HCT116 (cell line): ENCODE data around the gene GLB1L. TPM values are rescaled to one million over a fixed set of nuclear protein-coding genes. Genes with fewer than 3 reads are reported as not detected.

Experiments
- ATAC-seq: fragments of 200-7000 bp; cut with Tn5 transposase; 2 replicates; pipeline ENCODE4 v1.9.1; 2020; ENCODE audit warnings: mild to moderate bottlenecking, moderate library complexity
- BruUV-seq: library from RNA; stranded (reverse); fragments of 400-500 nt; replicated peaks from 2 replicates; lab custom pipeline; 2021; lab: Mats Ljungman, UMichigan
- CTCF ChIA-PET: fragments of 300-600 bp; sonication (Branson Sonifier 250); formaldehyde crosslinking; loops from one replicate; lab custom pipeline; 2021; ENCODE audit warnings: antibody characterized with exemption; lab: Charles Lee
- POLR2A ChIA-PET: fragments of 300-600, 350-600 bp; sonication (Branson Sonifier 250); formaldehyde crosslinking; loops from one replicate; lab custom pipeline; 2021; ENCODE audit warnings: antibody characterized with exemption; lab: Charles Lee
- RAD21 ChIA-PET, 2 experiments: fragments of 300-600 bp; sonication (Branson Sonifier 250); formaldehyde crosslinking; loops; one replicate each; lab custom pipeline; 2023; ENCODE audit warnings: low total read pairs in 2 of 2; ENCODE audit not compliant: uncharacterized antibody in 2 of 2, unreplicated experiment in 2 of 2, low non-redundant PET in 1 of 2; lab: Charles Lee
- DNase-seq: peaks from one replicate; pipeline ENCODE4 v3.0.0-alpha.2; 2010; ENCODE audit warnings: low read depth, low spot score
- H2AFZ ChIP-seq: fragments of 200-600 bp; shearing (Covaris generic), sonication (generic); 2 replicates; pipeline ENCODE4 v1.6.1; 2017; ENCODE audit warnings: low read depth, mixed run types, mixed read lengths, antibody characterized with exemption, low read length; ENCODE audit not compliant: poor library complexity, severe bottlenecking
- H3K27ac ChIP-seq: 2 replicates; pipeline ENCODE4 v1.5.1; 2012; ENCODE audit warnings: low read depth, low read length
- H3K27me3 ChIP-seq: fragments of 200-600 bp; sonication (generic); 2 replicates; pipeline ENCODE4 v1.6.1; 2016; ENCODE audit warnings: mixed run types, low read length, mixed read lengths; ENCODE audit not compliant: insufficient read depth
- H3K36me3 ChIP-seq, 2 experiments: fragments of 200-500 bp in 1 of 2; fragments of 200-600 bp in 1 of 2; sonication (Bioruptor generic) in 1 of 2; sonication (generic) in 1 of 2; 2 replicates each; pipeline versions ENCODE4 v1.5.1 to v1.6.1; 2014 to 2016; ENCODE audit warnings: low read length in 2 of 2, inconsistent platforms in 1 of 2, mixed read lengths in 1 of 2, mixed run types in 1 of 2; ENCODE audit not compliant: insufficient read depth in 2 of 2, control insufficient read depth in 1 of 2
- H3K4me1 ChIP-seq, 2 experiments: fragments of 200-600 bp in 1 of 2; sonication (generic) in 1 of 2; 2 replicates each; pipeline versions ENCODE4 v1.5.1 to v1.6.1; 2012 to 2017; ENCODE audit warnings: low read length in 2 of 2, inconsistent platforms in 1 of 2, mild to moderate bottlenecking in 1 of 2, mixed read lengths in 1 of 2, mixed run types in 1 of 2, moderate library complexity in 1 of 2; ENCODE audit not compliant: insufficient read depth in 2 of 2, control insufficient read depth in 1 of 2
- H3K4me2 ChIP-seq: fragments of 200-600 bp; sonication (generic); 2 replicates; pipeline ENCODE4 v1.6.1; 2017; ENCODE audit warnings: mixed run types, low read length, mixed read lengths
- H3K4me3 ChIP-seq, 2 experiments: fragments of 200-600 bp in 1 of 2; sonication (generic) in 1 of 2; replicated peaks in 1 of 2; 2 replicates each; pipeline ENCODE4 v1.5.1; 2011 to 2016; ENCODE audit warnings: low read length in 2 of 2, control low read depth in 1 of 2, low read depth in 1 of 2, mild to moderate bottlenecking in 1 of 2, mixed read lengths in 1 of 2, mixed run types in 1 of 2
- H3K79me2 ChIP-seq: fragments of 200-600 bp; sonication (generic); 2 replicates; pipeline ENCODE4 v1.6.1; 2017; ENCODE audit warnings: mild to moderate bottlenecking, mixed run types, low read length, moderate library complexity, mixed read lengths; ENCODE audit not compliant: insufficient read depth
- H3K9ac ChIP-seq: fragments of 200-600 bp; sonication (generic); 2 replicates; pipeline ENCODE4 v1.6.1; 2016; ENCODE audit warnings: low read length, mixed read lengths
- H3K9me2 ChIP-seq: fragments of 200-600 bp; sonication (generic), shearing (Covaris generic); 2 replicates; pipeline ENCODE4 v1.6.1; 2017; ENCODE audit warnings: mixed run types, mild to moderate bottlenecking, moderate library complexity; ENCODE audit not compliant: insufficient read depth
- H3K9me3 ChIP-seq, 2 experiments: fragments of 200-500 bp in 1 of 2; fragments of 200-600 bp in 1 of 2; sonication (Bioruptor generic) in 1 of 2; sonication (generic) in 1 of 2; 2 replicates each; pipeline ENCODE4 v1.6.1; 2014 to 2017; ENCODE audit warnings: low read length in 2 of 2, mixed read lengths in 2 of 2, inconsistent platforms in 1 of 2, low read depth in 1 of 2, mild to moderate bottlenecking in 1 of 2, mixed run types in 1 of 2, moderate library complexity in 1 of 2; ENCODE audit not compliant: control insufficient read depth in 1 of 2, insufficient read depth in 1 of 2
- H4K20me1 ChIP-seq: fragments of 200-600 bp; sonication (generic), shearing (Covaris generic); 2 replicates; pipeline ENCODE4 v1.6.1; 2017; ENCODE audit warnings: mixed run types, mild to moderate bottlenecking, moderate library complexity; ENCODE audit not compliant: insufficient read depth
- ATF3 ChIP-seq: IDR thresholded peaks from 2 replicates; pipeline ENCODE4 v1.6.1; 2012
- CBX3 ChIP-seq: IDR thresholded peaks from 2 replicates; pipeline ENCODE4 v1.6.1; 2012; ENCODE audit warnings: low read depth
- CTCF ChIP-seq, 3 experiments: fragments of 200-600 bp in 1 of 3; sonication (generic) in 1 of 3; IDR thresholded peaks in 2 of 3; conservative IDR thresholded peaks in 1 of 3; 2 replicates each; pipeline ENCODE4 v1.5.1; 2012 to 2017; ENCODE audit warnings: low read depth in 2 of 3, low read length in 2 of 3, antibody characterized with exemption in 1 of 3, borderline replicate concordance in 1 of 3, control low read depth in 1 of 3, mild to moderate bottlenecking in 1 of 3, mixed read lengths in 1 of 3, mixed run types in 1 of 3, moderate library complexity in 1 of 3; ENCODE audit not compliant: insufficient read depth in 1 of 3
- EGR1 ChIP-seq: IDR thresholded peaks from 2 replicates; pipeline ENCODE4 v1.6.1; 2012; ENCODE audit warnings: low read depth
- ELF1 ChIP-seq: IDR thresholded peaks from 2 replicates; pipeline ENCODE4 v1.6.1; 2012; ENCODE audit warnings: low read depth, borderline replicate concordance
- EZH2 ChIP-seq: fragments of 200-600 bp; sonication (generic); IDR thresholded peaks from 2 replicates; pipeline ENCODE4 v1.6.1; 2017; ENCODE audit warnings: antibody characterized with exemption, mixed run types
- EZH2phosphoT487 ChIP-seq: fragments of 200-600 bp; IDR thresholded peaks from 2 replicates; pipeline ENCODE4 v1.6.1; 2018; ENCODE audit warnings: antibody characterized with exemption, borderline replicate concordance
- FOSL1 ChIP-seq: IDR thresholded peaks from 2 replicates; pipeline ENCODE4 v1.6.1; 2012; ENCODE audit warnings: low read depth
- JUND ChIP-seq: IDR thresholded peaks from 2 replicates; pipeline ENCODE4 v1.6.1; 2012
- MAX ChIP-seq: IDR thresholded peaks from 2 replicates; pipeline ENCODE4 v1.6.1; 2012
- POLR2A ChIP-seq: IDR thresholded peaks from 2 replicates; pipeline ENCODE4 v1.7.0; 2011; ENCODE audit warnings: borderline replicate concordance; ENCODE audit not compliant: insufficient read depth, insufficient read length; ENCODE audit errors: extremely low read depth
- POLR2AphosphoS5 ChIP-seq: IDR thresholded peaks from 2 replicates; pipeline ENCODE4 v1.6.1; 2011; ENCODE audit warnings: mild to moderate bottlenecking, low read depth, low read length, moderate library complexity
- SIN3A ChIP-seq: IDR thresholded peaks from 2 replicates; pipeline ENCODE4 v1.6.1; 2012; ENCODE audit warnings: low read depth
- SP1 ChIP-seq: IDR thresholded peaks from 2 replicates; pipeline ENCODE4 v1.6.1; 2012; ENCODE audit warnings: low read depth
- SRF ChIP-seq: IDR thresholded peaks from 2 replicates; pipeline ENCODE4 v1.6.1; 2012; ENCODE audit warnings: low read depth
- TCF7L2 ChIP-seq: IDR thresholded peaks from 2 replicates; pipeline ENCODE4 v1.7.0; 2011; ENCODE audit warnings: borderline replicate concordance, inconsistent platforms; ENCODE audit not compliant: insufficient read depth, insufficient read length; ENCODE audit errors: extremely low read depth
- YY1 ChIP-seq: IDR thresholded peaks from 2 replicates; pipeline ENCODE4 v1.6.1; 2011; ENCODE audit warnings: low read length, low read depth, moderate library complexity, mild to moderate bottlenecking; ENCODE audit not compliant: insufficient replicate concordance; ENCODE audit errors: extremely low read depth
- ZBTB33 ChIP-seq: IDR thresholded peaks from 2 replicates; pipeline ENCODE4 v1.6.1; 2011; ENCODE audit warnings: mild to moderate bottlenecking, low read length, moderate library complexity; ENCODE audit not compliant: insufficient replicate concordance; ENCODE audit errors: extremely low read depth
- ZNF274 ChIP-seq: fragments of 200-500 bp; sonication (Bioruptor generic); IDR thresholded peaks from 2 replicates; pipeline ENCODE4 v1.6.1; 2014; ENCODE audit warnings: mild to moderate bottlenecking, low read depth, low read length, inconsistent platforms
- intact Hi-C: fragments of 100-400 bp; cut with micrococcal nuclease; formaldehyde crosslinking; loops from 2 replicates; pipeline ENCODE4 v1.10.0; 2022
- total RNA-seq: library from RNA; stranded (reverse); gene quantifications from one replicate; pipeline ENCODE4 v1.2.1, GENCODE V29; 2021; ENCODE audit not compliant: unreplicated experiment

Gene GLB1L
- total RNA-seq, 1 experiment from 2014 or later: 6.6 TPM

GRCh38 chr2:219291910-219292490, 46.8 kb upstream of the GLB1L start:
- intact Hi-C loops: no loop called here
- H3K4me3 ChIP-seq: no peak overlapping the region
- no peak overlapping the region for H3K9ac ChIP-seq
- ATAC-seq (no peak), DNase-seq (no peak)
- peaks cover 7 to 22% of the 10 kb centered on the region in 2 experiments; a peak in 3 of 4 replicates for H3K4me1 ChIP-seq
- CTCF ChIA-PET: interaction anchor here (4.5 kb wide), 1 partner anchor 14 kb away, joined by 71 read pairs; the partner anchor contains the start of gene DNAJB2
- H3K27ac ChIP-seq: no peak overlapping the region
- H2AFZ ChIP-seq: no peak overlapping the region
- POLR2A ChIA-PET: no interaction called here
- RAD21 ChIA-PET: no interaction called here
- no TSS peak for BruUV-seq
- H3K4me2 ChIP-seq: no peak overlapping the region
- no peaks in the 10 kb centered on the region for H3K9me3 ChIP-seq
- H4K20me1 ChIP-seq: no peaks in the 10 kb centered on the region
- no peaks in the 10 kb centered on the region for H3K27me3 ChIP-seq
- H3K36me3 ChIP-seq: no peaks in the 10 kb centered on the region
- TF ChIP-seq CTCF (IDR thresholded peaks at IDR 0.05 in 2 of 3, conservative IDR thresholded peaks at IDR 0.05 in 1 of 3; ENCODE audit: borderline replicate concordance in 1 of 3, insufficient read depth in 1 of 3, low read depth in 2 of 3, low read length in 2 of 3) (no peak), MAX (no peak), TCF7L2 (no peak), FOSL1 (no peak), SP1 (no peak), EZH2phosphoT487 (no peak), YY1 (no peak), ELF1 (no peak), SRF (no peak), POLR2A (no peak), ZBTB33 (no peak), SIN3A (no peak), EZH2 (no peak), POLR2AphosphoS5 (no peak), CBX3 (no peak), EGR1 (no peak), ZNF274 (no peak), ATF3 (no peak), JUND (no peak)
- H3K9me2 ChIP-seq: no peaks in the 10 kb centered on the region
- H3K79me2 ChIP-seq: no peaks in the 10 kb centered on the region
